NCI-H1417 treated with DMSO at 0.1 percent for 48 hours (cell line): Measurements from ENCODE around the gene SYT11.
"Not testable (repeated sequence)": the region's sequence is repeated elsewhere in the genome, so short reads cannot be mapped to it uniquely, and the experiment has no call there.

Source experiments
- DNase-seq: peaks from one replicate; lab custom pipeline; 2025; lab: John Stamatoyannopoulos, UW

The SYT11 gene

GRCh38 chr1:155859234-155859829 lies at the start of gene SYT11:
SYT11 (plus strand) TSS chr1:155859567; CDS start chr1:155859762, 195 bp downstream.
- peak; percentile 81 for DNase-seq

GRCh38 chr1:155812878-155813277 lies 46.5 kb upstream of the SYT11 start:
- DNase-seq = no peak

- no peak for DNase-seq
Observed at GRCh38 chr1:155813672-155814071, 45.7 kb upstream of the SYT11 start.

GRCh38 chr1:155816351-155816750 lies 43.0 kb upstream of the SYT11 start:
- no peak for DNase-seq

GRCh38 chr1:155827450-155827849 lies 31.9 kb upstream of the SYT11 start:
- DNase-seq = no peak

GRCh38 chr1:155831279-155831976 lies 27.9 kb upstream of the SYT11 start:
- no peak for DNase-seq

GRCh38 chr1:155833665-155834295 lies 25.6 kb upstream of the SYT11 start:
- no peak for DNase-seq

GRCh38 chr1:155834296-155834926 lies 25.0 kb upstream of the SYT11 start:
- no peak for DNase-seq

GRCh38 chr1:155834927-155835399 lies 24.4 kb upstream of the SYT11 start:
- not testable (repeated sequence) for DNase-seq

- DNase-seq = no peak
Observed at GRCh38 chr1:155835548-155835947, 23.8 kb upstream of the SYT11 start.

GRCh38 chr1:155840386-155840785 lies 19.0 kb upstream of the SYT11 start:
- DNase-seq = no peak

GRCh38 chr1:155844860-155845421 lies 14.4 kb upstream of the SYT11 start:
- no peak for DNase-seq

- DNase-seq = no peak
Observed at GRCh38 chr1:155847823-155848529, 11.4 kb upstream of the SYT11 start.

GRCh38 chr1:155850345-155850744 lies 9.0 kb upstream of the SYT11 start:
- DNase-seq = no peak

GRCh38 chr1:155856257-155856974 lies 3.0 kb upstream of the SYT11 start:
- DNase-seq = no peak

- DNase-seq = peak; percentile 76
Observed at GRCh38 chr1:155856975-155857930, 2.1 kb upstream of the SYT11 start, which contains the start of gene GON4L. GON4L (minus strand) TSS chr1:155857214; CDS start chr1:155853780, 3,434 bp downstream.

GRCh38 chr1:155858800-155859233 lies 550 bp upstream of the SYT11 start:
- no peak for DNase-seq

GRCh38 chr1:155859881-155860871 lies 809 bp downstream of the SYT11 start:
- DNase-seq = peak; percentile 23
